ENCODE results near the gene RNF149.
"Not testable (repeated sequence)": the region's sequence is repeated elsewhere in the genome, so short reads cannot be mapped to it uniquely, and the experiment has no call there.

The RNF149 gene

GRCh38 chr2:101253013-101253702, 55.3 kb downstream of the RNF149 start:
- Histone ChIP-seq H3K36me3 (ENCODE audit: low read depth) (peaks cover 16% of the 10 kb centered on the region), H3K27ac (ENCODE audit: poor library complexity, severe bottlenecking) (peak overlapping the region; percentile 66), H3K4me1 (ENCODE audit: insufficient read depth, poor library complexity, severe bottlenecking) (peaks cover 20% of the 10 kb centered on the region), H3K27me3 (ENCODE audit: insufficient read depth, poor library complexity, severe bottlenecking) (no peaks in the 10 kb centered on the region), H3K9me3 (ENCODE audit: severe bottlenecking) (no peaks in the 10 kb centered on the region), H3K4me3 (ENCODE audit: severe bottlenecking) (peak overlapping the region; percentile 98)
- ATAC-seq (ENCODE audit: low read depth) (peak; percentile 66), DNase-seq (ENCODE audit: low spot score) (peak; percentile 77)
- TF ChIP-seq CTCF (IDR thresholded peaks at IDR 0.05; ENCODE audit: poor library complexity, severe bottlenecking): no peak

GRCh38 chr2:101252408-101253012, 56.0 kb downstream of the RNF149 start, which contains the start of gene CNOT11:
Gene CNOT11 (plus strand): TSS chr2:101252886. CDS start chr2:101252965, 79 bp downstream.
- DNase-seq (ENCODE audit: low spot score) (peak; percentile 98), ATAC-seq (ENCODE audit: low read depth) (peak; percentile 81)
- H3K4me3 ChIP-seq (ENCODE audit: severe bottlenecking): peak within 1 kb of the TSS; percentile 98
- peaks cover 10% of the 10 kb centered on the region for H3K36me3 ChIP-seq (ENCODE audit: low read depth)
- peak within 1 kb of the TSS; percentile 66 for H3K27ac ChIP-seq (ENCODE audit: poor library complexity, severe bottlenecking)
- H3K4me1 ChIP-seq (ENCODE audit: insufficient read depth, poor library complexity, severe bottlenecking): peaks cover 20% of the 10 kb centered on the region
- H3K27me3 ChIP-seq (ENCODE audit: insufficient read depth, poor library complexity, severe bottlenecking): no peaks in the 10 kb centered on the region
- no peak for TF ChIP-seq CTCF (IDR thresholded peaks at IDR 0.05; ENCODE audit: poor library complexity, severe bottlenecking)
- H3K9me3 ChIP-seq (ENCODE audit: severe bottlenecking): no peaks in the 10 kb centered on the region

- TF ChIP-seq CTCF (IDR thresholded peaks at IDR 0.05; ENCODE audit: poor library complexity, severe bottlenecking): peak; percentile 84
- Histone ChIP-seq H3K36me3 (ENCODE audit: low read depth) (0 out of 2 replicates have a peak, but pooled peaks cover 8% of the 10 kb centered on the region), H3K4me3 (ENCODE audit: severe bottlenecking) (peak overlapping the region; percentile 98), H3K27ac (ENCODE audit: poor library complexity, severe bottlenecking) (peak overlapping the region; percentile 66), H3K4me1 (ENCODE audit: insufficient read depth, poor library complexity, severe bottlenecking) (peaks cover 21% of the 10 kb centered on the region), H3K27me3 (ENCODE audit: insufficient read depth, poor library complexity, severe bottlenecking) (no peaks in the 10 kb centered on the region), H3K9me3 (ENCODE audit: severe bottlenecking) (no peaks in the 10 kb centered on the region)
- ATAC-seq (ENCODE audit: low read depth): peak; percentile 78
- no peak for DNase-seq (ENCODE audit: low spot score)
These were observed 56.6 kb downstream of the RNF149 start for GRCh38 chr2:101251844-101252407.

GRCh38 chr2:101251246-101251781, 57.2 kb downstream of the RNF149 start:
- not testable (repeated sequence) for H3K9me3 ChIP-seq (ENCODE audit: severe bottlenecking); H3K27me3 ChIP-seq (ENCODE audit: insufficient read depth, poor library complexity, severe bottlenecking); DNase-seq (ENCODE audit: low spot score); H3K36me3 ChIP-seq (ENCODE audit: low read depth); ATAC-seq (ENCODE audit: low read depth)
- Histone ChIP-seq H3K4me3 (ENCODE audit: severe bottlenecking) (peak overlapping the region; percentile 98), H3K27ac (ENCODE audit: poor library complexity, severe bottlenecking) (peak overlapping the region; percentile 66), H3K4me1 (ENCODE audit: insufficient read depth, poor library complexity, severe bottlenecking) (peaks cover 22% of the 10 kb centered on the region)

GRCh38 chr2:101249826-101250225, 58.7 kb downstream of the RNF149 start:
- Histone ChIP-seq H3K4me1 (ENCODE audit: insufficient read depth, poor library complexity, severe bottlenecking) (peaks cover 16% of the 10 kb centered on the region), H3K36me3 (ENCODE audit: low read depth) (0 out of 2 replicates have a peak, but pooled peaks cover 7% of the 10 kb centered on the region), H3K9me3 (ENCODE audit: severe bottlenecking) (no peaks in the 10 kb centered on the region), H3K4me3 (ENCODE audit: severe bottlenecking) (no peak overlapping the region), H3K27ac (ENCODE audit: poor library complexity, severe bottlenecking) (no peak overlapping the region), H3K27me3 (ENCODE audit: insufficient read depth, poor library complexity, severe bottlenecking) (no peaks in the 10 kb centered on the region)
- DNase-seq (ENCODE audit: low spot score) (no peak), ATAC-seq (ENCODE audit: low read depth) (no peak)
- no peak for TF ChIP-seq CTCF (IDR thresholded peaks at IDR 0.05; ENCODE audit: poor library complexity, severe bottlenecking)

- not testable (repeated sequence) for ATAC-seq (ENCODE audit: low read depth); H3K27me3 ChIP-seq (ENCODE audit: insufficient read depth, poor library complexity, severe bottlenecking); H3K27ac ChIP-seq (ENCODE audit: poor library complexity, severe bottlenecking)
These were observed 59.7 kb downstream of the RNF149 start for GRCh38 chr2:101248756-101249155.

GRCh38 chr2:101245468-101245867, 63.0 kb downstream of the RNF149 start:
- DNase-seq (ENCODE audit: low spot score); H3K27ac ChIP-seq (ENCODE audit: poor library complexity, severe bottlenecking); H3K36me3 ChIP-seq (ENCODE audit: low read depth); H3K9me3 ChIP-seq (ENCODE audit: severe bottlenecking); H3K4me1 ChIP-seq (ENCODE audit: insufficient read depth, poor library complexity, severe bottlenecking); ATAC-seq (ENCODE audit: low read depth); H3K27me3 ChIP-seq (ENCODE audit: insufficient read depth, poor library complexity, severe bottlenecking); H3K4me3 ChIP-seq (ENCODE audit: severe bottlenecking): not testable (repeated sequence)

More at GRCh38 chr2:101248756-101249155, 59.7 kb downstream of the RNF149 start:
- not testable (repeated sequence) for H3K4me3 ChIP-seq (ENCODE audit: severe bottlenecking); H3K36me3 ChIP-seq (ENCODE audit: low read depth); DNase-seq (ENCODE audit: low spot score); H3K9me3 ChIP-seq (ENCODE audit: severe bottlenecking)
- H3K4me1 ChIP-seq (ENCODE audit: insufficient read depth, poor library complexity, severe bottlenecking): peaks cover 13% of the 10 kb centered on the region

Measured in RWPE2 (cell line).